Stimulated activated effector memory CD8-positive, alpha-beta T cell treated with anti-CD3 and anti-CD28 coated beads, Interleukin-12 subunit alpha, Interleukin-12 subunit beta, amount 100 ng/mL, for 72 hours (primary cell): ENCODE results near the gene FAM3B.

ENCODE experiments used
- ATAC-seq: fragments of 150-1000 bp; cut with Tn5 transposase; 2 replicates; pipeline ENCODE4 v1.10.0; 2021
- DNase-seq, 2 donors: peaks; one replicate each; pipeline ENCODE4 v3.0.0; 2021 to 2022; ENCODE audit warnings: low spot score in 2 of 2
- H3K27ac Mint-ChIP-seq: one replicate; pipeline ENCODE4 v1.8.0; 2022; ENCODE audit warnings: mild to moderate bottlenecking, mixed read lengths
- H3K36me3 Mint-ChIP-seq: one replicate; pipeline ENCODE4 v1.8.0; 2022; ENCODE audit warnings: mild to moderate bottlenecking, mixed read lengths
- H3K4me1 Mint-ChIP-seq: one replicate; pipeline ENCODE4 v1.8.0; 2022; ENCODE audit warnings: mixed read lengths
- H3K4me3 Mint-ChIP-seq: one replicate; pipeline ENCODE4 v1.8.0; 2022; ENCODE audit warnings: mild to moderate bottlenecking, mixed read lengths
- H3K9me3 Mint-ChIP-seq: one replicate; pipeline ENCODE4 v1.8.0; 2022; ENCODE audit warnings: mixed read lengths

FAM3B gene

GRCh38 chr21:41405321-41405720 is 88.7 kb downstream of the FAM3B start:
- Mint-ChIP-seq H3K36me3 (peaks cover 39% of the 10 kb centered on the region), H3K4me3 (no peak overlapping the region)

GRCh38 chr21:41406340-41406739 is 89.7 kb downstream of the FAM3B start:
- H3K27ac Mint-ChIP-seq = no peak overlapping the region
- H3K4me1 Mint-ChIP-seq = peaks cover 9% of the 10 kb centered on the region
- peaks cover 39% of the 10 kb centered on the region for H3K36me3 Mint-ChIP-seq
- no peak overlapping the region for H3K4me3 Mint-ChIP-seq
- DNase-seq = no peak
- ATAC-seq = no peak
- peaks cover 4% of the 10 kb centered on the region for H3K9me3 Mint-ChIP-seq

More at GRCh38 chr21:41405321-41405720, 88.7 kb downstream of the FAM3B start:
- Mint-ChIP-seq H3K9me3 (no peaks in the 10 kb centered on the region), H3K27ac (no peak overlapping the region), H3K4me1 (no peaks in the 10 kb centered on the region)
- DNase-seq (no peak), ATAC-seq (no peak)
